Karpas-422 (cell line): ENCODE measurements around the gene SEMA4D. TPM values are rescaled to one million over a fixed set of nuclear protein-coding genes. Genes with fewer than 3 reads are reported as not detected.

Experiments used
- DNase-seq: peaks from one replicate; pipeline ENCODE4 v3.0.0-alpha.2; 2015
- H2AFZ ChIP-seq: fragments of 200-600 bp; sonication (generic); 2 replicates; pipeline ENCODE4 v1.6.1; 2014; ENCODE audit warnings: antibody characterized with exemption, low read length, mixed read lengths
- H3K27ac ChIP-seq: fragments of 200-600 bp; sonication (generic); 2 replicates; pipeline ENCODE4 v1.5.1; 2014; ENCODE audit warnings: mild to moderate bottlenecking, low read length, moderate library complexity
- H3K27me3 ChIP-seq: fragments of 200-600 bp; sonication (generic); 2 replicates; pipeline ENCODE4 v1.6.1; 2014; ENCODE audit warnings: low read length, mixed read lengths
- H3K36me3 ChIP-seq: fragments of 200-600 bp; sonication (generic); 2 replicates; pipeline ENCODE4 v1.6.1; 2014; ENCODE audit warnings: low read length, mixed read lengths; ENCODE audit not compliant: insufficient read depth
- H3K4me1 ChIP-seq: fragments of 200-600 bp; sonication (generic); 2 replicates; pipeline ENCODE4 v1.6.1; 2014; ENCODE audit warnings: mild to moderate bottlenecking, low read length, mixed read lengths
- H3K4me2 ChIP-seq: fragments of 200-600 bp; sonication (generic); 2 replicates; pipeline ENCODE4 v1.6.1; 2014; ENCODE audit warnings: low read length, low read depth, mild to moderate bottlenecking; ENCODE audit not compliant: poor library complexity, severe bottlenecking
- H3K4me3 ChIP-seq: fragments of 200-600 bp; sonication (generic); 2 replicates; pipeline ENCODE4 v1.5.1; 2014; ENCODE audit warnings: mild to moderate bottlenecking, antibody characterized with exemption, low read length, mixed read lengths
- H3K79me2 ChIP-seq: fragments of 200-600 bp; sonication (generic); 2 replicates; pipeline ENCODE4 v1.6.1; 2014; ENCODE audit warnings: mild to moderate bottlenecking, low read length, mixed read lengths
- H3K9ac ChIP-seq: fragments of 200-600 bp; sonication (generic); 2 replicates; pipeline ENCODE4 v1.6.0; 2014; ENCODE audit warnings: low read length
- H3K9me2 ChIP-seq: fragments of 200-600 bp; sonication (generic), shearing (Covaris generic); replicated peaks from 2 replicates; pipeline ENCODE4 v1.6.0; 2014; ENCODE audit warnings: mild to moderate bottlenecking, low read length, moderate library complexity; ENCODE audit not compliant: insufficient read depth
- H3K9me3 ChIP-seq: fragments of 300-700, 200-600 bp; sonication (generic); 2 replicates; pipeline ENCODE4 v1.6.1; 2014; ENCODE audit warnings: low read length, mixed read lengths
- H4K20me1 ChIP-seq: fragments of 200-600 bp; sonication (generic); 2 replicates; pipeline ENCODE4 v1.6.1; 2014; ENCODE audit warnings: mild to moderate bottlenecking, antibody characterized with exemption, low read length, low read depth; ENCODE audit not compliant: insufficient read depth
- total RNA-seq: library from RNA; depleted of rRNA; stranded (reverse); fragments of >200 nt; shearing (Covaris generic); gene quantifications from 2 replicates; pipeline ENCODE4 v1.2.3, GENCODE V29; 2014; ENCODE audit warnings: low replicate concordance

SEMA4D gene
- total RNA-seq, 1 experiment from 2014 or later: 2.3 TPM

DNA sequence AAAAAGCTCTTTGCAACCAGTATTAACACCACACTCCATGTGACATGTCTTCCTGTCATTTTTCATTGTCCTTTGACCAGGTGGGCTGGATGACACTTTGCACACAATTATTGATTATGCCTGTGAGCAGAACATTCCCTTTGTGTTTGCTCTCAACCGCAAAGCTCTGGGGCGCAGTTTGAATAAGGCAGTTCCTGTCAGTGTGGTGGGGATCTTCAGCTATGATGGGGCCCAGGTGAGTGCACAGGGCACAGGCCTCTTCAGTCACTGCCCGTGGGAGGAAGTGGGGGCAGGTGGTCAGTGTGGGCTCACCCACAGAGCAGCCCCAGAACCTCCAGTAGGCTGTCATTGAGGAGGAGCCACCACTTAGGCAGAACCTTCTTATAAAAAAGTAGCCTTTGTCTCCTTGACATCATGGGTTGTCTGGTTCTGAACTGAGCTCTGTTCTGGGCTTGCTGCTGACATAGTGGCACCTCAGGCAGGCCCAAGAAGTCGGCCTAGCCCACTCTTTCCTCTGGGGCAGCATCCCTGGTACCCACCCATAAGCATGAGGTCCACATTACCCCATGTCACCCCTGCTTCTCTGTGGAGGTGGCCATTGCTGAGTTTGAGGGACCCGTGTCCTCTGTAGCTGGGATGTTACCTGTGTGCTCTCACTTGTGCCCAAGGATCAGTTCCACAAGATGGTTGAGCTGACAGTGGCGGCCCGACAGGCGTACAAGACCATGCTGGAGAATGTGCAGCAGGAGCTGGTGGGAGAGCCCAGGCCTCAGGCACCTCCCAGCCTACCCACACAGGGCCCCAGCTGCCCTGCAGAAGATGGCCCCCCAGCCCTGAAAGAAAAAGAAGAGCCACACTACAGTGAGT, 140.3 kb downstream of the SEMA4D start:
- Histone ChIP-seq H3K4me3 (no peak overlapping the region), H3K9me2 (no peaks in the 10 kb centered on the region), H2AFZ (no peak overlapping the region), H3K4me1 (no peaks in the 10 kb centered on the region), H3K9me3 (no peaks in the 10 kb centered on the region), H3K36me3 (peaks cover 27% of the 10 kb centered on the region; the same call in 1 of the 2 replicates), H4K20me1 (no peaks in the 10 kb centered on the region), H3K79me2 (no peaks in the 10 kb centered on the region), H3K4me2 (no peak overlapping the region), H3K27me3 (no peaks in the 10 kb centered on the region), H3K27ac (no peak overlapping the region), H3K9ac (no peak overlapping the region)
- no peak for DNase-seq

DNA sequence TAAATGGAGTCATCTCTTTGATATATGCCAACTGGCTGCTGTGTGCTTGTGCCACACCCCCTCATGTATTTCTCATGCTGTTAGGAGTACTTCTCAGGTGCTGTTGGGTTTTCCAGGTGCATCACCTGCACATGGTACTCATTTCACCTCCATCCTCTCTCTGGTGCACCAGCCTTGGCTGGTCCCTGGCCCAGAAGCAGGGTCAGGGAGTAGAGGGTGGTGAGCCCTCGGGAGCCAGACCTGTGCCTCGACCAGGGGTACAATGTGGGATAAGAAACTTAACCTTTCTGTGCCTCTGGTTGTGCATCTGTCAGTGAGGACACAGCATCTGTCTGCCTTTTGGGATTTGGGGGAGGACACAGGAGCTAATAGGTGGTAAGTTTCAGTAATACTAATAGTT, 141.1 kb downstream of the SEMA4D start:
- Histone ChIP-seq H3K9me3 (no peaks in the 10 kb centered on the region), H4K20me1 (no peaks in the 10 kb centered on the region), H3K4me2 (no peak overlapping the region), H2AFZ (no peak overlapping the region), H3K4me1 (no peaks in the 10 kb centered on the region), H3K27me3 (no peaks in the 10 kb centered on the region), H3K9ac (no peak overlapping the region), H3K36me3 (peaks cover 34% of the 10 kb centered on the region; the same call in 1 of the 2 replicates), H3K27ac (no peak overlapping the region), H3K79me2 (no peaks in the 10 kb centered on the region), H3K4me3 (no peak overlapping the region), H3K9me2 (no peaks in the 10 kb centered on the region)
- DNase-seq: no peak

DNA sequence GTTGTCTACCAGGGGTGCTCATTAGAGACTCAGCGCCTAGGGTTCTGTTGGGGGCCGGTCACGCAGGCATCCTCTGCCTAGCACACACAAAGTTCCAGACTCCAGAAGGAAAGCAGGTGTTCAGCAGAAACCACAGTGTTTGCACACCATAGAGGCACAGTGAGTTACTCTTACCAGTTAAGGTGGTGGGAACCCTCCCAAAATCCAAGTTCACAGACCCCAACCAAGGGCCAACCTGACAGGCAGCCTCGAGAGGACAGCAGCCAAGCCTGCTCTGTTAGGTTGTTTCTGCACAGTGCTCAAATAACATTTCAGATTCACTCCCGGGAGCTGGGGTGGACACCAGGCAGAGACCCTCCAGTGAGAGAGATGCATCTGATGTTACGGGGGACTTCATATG, 143.4 kb downstream of the SEMA4D start:
- Histone ChIP-seq H3K9ac (no peak overlapping the region), H3K4me3 (no peak overlapping the region), H3K9me2 (no peaks in the 10 kb centered on the region), H3K27ac (no peak overlapping the region), H3K4me2 (no peak overlapping the region), H3K4me1 (no peaks in the 10 kb centered on the region), H3K79me2 (no peaks in the 10 kb centered on the region), H2AFZ (no peak overlapping the region), H3K27me3 (no peaks in the 10 kb centered on the region), H4K20me1 (no peaks in the 10 kb centered on the region), H3K9me3 (no peaks in the 10 kb centered on the region), H3K36me3 (peaks cover 21% of the 10 kb centered on the region; the same call in 1 of the 2 replicates)
- DNase-seq: no peak

DNA sequence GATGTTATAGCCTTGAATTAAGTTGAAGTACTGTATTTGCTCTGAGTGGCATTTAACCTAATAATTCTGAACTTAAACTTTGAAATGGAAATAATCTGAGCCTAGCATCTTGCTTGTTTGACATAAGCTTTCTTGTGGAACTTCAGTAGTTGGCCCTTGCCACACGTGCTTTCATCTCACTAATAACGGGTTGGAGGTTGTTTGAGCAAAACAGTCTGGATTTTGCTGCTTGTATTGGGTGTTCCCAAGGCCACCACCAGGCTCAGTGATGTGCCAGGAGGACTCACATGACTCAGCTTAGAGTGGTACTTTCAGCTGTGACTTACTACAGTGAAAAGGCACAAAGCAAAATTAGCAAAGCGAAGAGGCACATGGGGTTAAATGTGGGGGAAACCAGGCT, 143.9 kb downstream of the SEMA4D start:
- Histone ChIP-seq H3K27me3 (no peaks in the 10 kb centered on the region), H3K36me3 (peaks cover 21% of the 10 kb centered on the region; the same call in 1 of the 2 replicates), H3K9me2 (no peaks in the 10 kb centered on the region), H3K4me2 (no peak overlapping the region), H3K9me3 (no peaks in the 10 kb centered on the region), H2AFZ (no peak overlapping the region), H3K79me2 (no peaks in the 10 kb centered on the region), H3K4me3 (no peak overlapping the region), H3K27ac (no peak overlapping the region), H4K20me1 (no peaks in the 10 kb centered on the region), H3K4me1 (no peaks in the 10 kb centered on the region), H3K9ac (no peak overlapping the region)
- no peak for DNase-seq

DNA sequence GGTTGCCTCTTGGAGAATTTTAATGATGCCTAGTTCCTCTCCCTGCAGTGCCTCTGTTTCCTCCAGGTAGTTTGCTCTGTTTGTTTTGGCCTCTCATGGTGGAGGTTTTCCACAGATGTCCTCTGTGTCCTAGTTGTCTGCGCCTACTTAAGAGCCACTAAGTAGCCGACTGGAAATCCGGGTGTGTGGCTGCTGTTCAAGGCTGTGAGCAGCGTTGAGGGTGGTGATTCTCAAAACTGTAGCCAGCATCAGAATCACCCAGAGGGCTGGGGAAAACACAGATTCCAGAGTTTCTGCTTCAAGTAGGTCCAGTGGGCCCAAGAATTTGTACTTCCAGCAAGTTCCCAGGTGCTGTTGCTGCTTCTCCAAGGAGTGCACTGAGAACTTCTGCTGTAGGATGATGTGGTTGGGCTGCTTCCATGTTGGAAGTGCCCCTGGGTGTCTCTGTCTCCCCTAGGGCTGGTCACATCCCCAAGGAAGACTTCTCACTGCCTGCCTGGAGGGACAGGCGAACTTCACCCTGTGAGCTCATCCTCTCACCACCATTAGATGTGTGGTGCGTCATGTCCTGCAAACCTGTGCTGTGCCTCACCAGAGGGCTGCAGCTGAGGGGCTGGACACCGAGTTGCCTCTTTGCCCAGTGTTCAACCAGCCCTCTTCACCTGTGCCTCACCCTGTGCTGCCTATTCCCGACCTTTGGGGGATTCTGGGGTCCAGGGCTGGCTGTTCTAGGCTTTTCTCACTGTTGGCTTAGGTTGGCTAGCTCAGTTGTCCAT, 144.9 kb downstream of the SEMA4D start:
- no peaks in the 10 kb centered on the region for H3K79me2 ChIP-seq
- H3K9ac ChIP-seq: no peak overlapping the region
- no peak overlapping the region for H3K27ac ChIP-seq
- H2AFZ ChIP-seq: no peak overlapping the region
- no peaks in the 10 kb centered on the region for H3K4me1 ChIP-seq
- H3K36me3 ChIP-seq: peaks cover 21% of the 10 kb centered on the region; the same call in 1 of the 2 replicates
- no peaks in the 10 kb centered on the region for H3K27me3 ChIP-seq
- no peak overlapping the region for H3K4me2 ChIP-seq
- DNase-seq: no peak
- H3K9me2 ChIP-seq: no peaks in the 10 kb centered on the region
- no peaks in the 10 kb centered on the region for H4K20me1 ChIP-seq
- H3K4me3 ChIP-seq: no peak overlapping the region
- H3K9me3 ChIP-seq: no peaks in the 10 kb centered on the region

DNA sequence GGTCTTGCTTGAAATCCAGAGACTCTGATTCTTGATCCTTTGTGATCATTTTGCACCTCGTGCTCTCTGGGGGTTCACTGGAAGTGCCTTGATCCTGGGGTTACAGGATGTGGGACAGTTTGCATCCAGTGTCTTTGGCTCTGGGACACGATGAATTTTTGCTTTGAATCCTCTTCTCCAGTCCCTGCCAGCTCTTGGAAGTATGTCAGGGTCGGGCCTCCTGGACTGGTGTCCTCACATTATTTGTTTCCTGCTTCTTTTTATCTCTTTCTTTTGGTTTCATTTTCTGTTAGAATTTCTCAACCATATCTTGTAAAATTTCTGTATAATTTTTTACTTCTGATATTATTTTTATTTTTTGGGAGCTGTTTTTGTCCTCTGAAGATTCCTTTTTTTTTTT, 145.5 kb downstream of the SEMA4D start:
- Histone ChIP-seq H3K9ac (no peak overlapping the region), H4K20me1 (no peaks in the 10 kb centered on the region), H2AFZ (no peak overlapping the region), H3K79me2 (no peaks in the 10 kb centered on the region), H3K9me3 (no peaks in the 10 kb centered on the region), H3K4me1 (no peaks in the 10 kb centered on the region), H3K27ac (no peak overlapping the region), H3K4me3 (no peak overlapping the region), H3K27me3 (no peaks in the 10 kb centered on the region), H3K9me2 (no peaks in the 10 kb centered on the region), H3K36me3 (peaks cover 21% of the 10 kb centered on the region; the same call in 1 of the 2 replicates), H3K4me2 (no peak overlapping the region)
- no peak for DNase-seq

DNA sequence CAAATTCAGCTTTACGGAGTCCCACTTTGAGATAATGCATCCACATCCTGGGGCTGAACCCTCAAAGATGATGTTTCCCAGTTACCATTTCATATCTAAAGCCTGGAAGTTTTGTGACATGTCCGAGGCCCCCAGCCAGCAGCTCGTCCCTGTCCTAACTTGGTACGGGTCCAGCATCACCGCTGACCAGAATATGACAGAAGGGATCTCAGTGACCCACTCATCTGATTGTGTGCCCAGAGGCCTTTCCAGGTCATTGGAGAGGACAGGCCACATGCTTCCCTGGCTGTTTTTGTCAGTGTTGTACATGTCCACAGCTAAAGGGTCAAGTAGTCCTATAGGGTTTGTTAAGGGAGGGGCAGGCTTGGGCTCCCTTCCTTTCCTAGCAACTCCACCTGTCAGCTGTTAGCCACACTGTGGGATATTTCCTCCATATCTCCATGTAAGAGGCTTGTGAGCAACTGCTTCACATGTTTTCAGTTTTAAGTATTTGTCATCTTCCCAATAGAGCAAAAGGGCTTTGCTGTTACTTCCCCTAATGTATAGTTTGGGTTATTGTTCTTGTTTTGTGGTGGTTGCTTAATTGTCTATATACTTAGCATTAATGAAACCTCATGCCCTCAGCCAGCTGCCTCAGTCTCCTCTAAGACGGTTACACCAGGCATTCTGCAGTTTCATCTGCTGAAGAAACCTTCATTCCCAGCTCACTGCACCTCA, 146.2 kb downstream of the SEMA4D start:
- Histone ChIP-seq H3K4me1 (no peaks in the 10 kb centered on the region), H3K27ac (no peak overlapping the region), H3K79me2 (no peaks in the 10 kb centered on the region), H3K27me3 (no peaks in the 10 kb centered on the region), H2AFZ (no peak overlapping the region), H3K4me3 (no peak overlapping the region), H3K9me3 (no peaks in the 10 kb centered on the region), H3K9ac (no peak overlapping the region), H3K4me2 (no peak overlapping the region), H4K20me1 (no peaks in the 10 kb centered on the region), H3K36me3 (peaks cover 20% of the 10 kb centered on the region; the same call in 1 of the 2 replicates), H3K9me2 (no peaks in the 10 kb centered on the region)
- no peak for DNase-seq
